Gastroesophageal sphincter (tissue), 3 donors: ENCODE measurements around the gene ZBTB17.

ENCODE experiments used
- POLR2A ChIP-seq, 2 donors: fragments of 450-650 bp; IDR thresholded peaks; one replicate each; pipeline ENCODE4 v1.6.1; 2017; ENCODE audit warnings: antibody characterized with exemption in 2 of 2, mild to moderate bottlenecking in 2 of 2, moderate library complexity in 1 of 2
- TF ChIP-seq, protein P1 (sequence below), 4 experiments: fragments of 200-600 bp in 2 of 4; fragments of 450-650 bp in 2 of 4; sonication (generic) in 1 of 4; IDR thresholded peaks; one replicate each; pipeline ENCODE4 v1.5.1; 2017 to 2019; ENCODE audit warnings: antibody characterized with exemption in 4 of 4, mild to moderate bottlenecking in 2 of 4, moderate library complexity in 2 of 4

DNA sequence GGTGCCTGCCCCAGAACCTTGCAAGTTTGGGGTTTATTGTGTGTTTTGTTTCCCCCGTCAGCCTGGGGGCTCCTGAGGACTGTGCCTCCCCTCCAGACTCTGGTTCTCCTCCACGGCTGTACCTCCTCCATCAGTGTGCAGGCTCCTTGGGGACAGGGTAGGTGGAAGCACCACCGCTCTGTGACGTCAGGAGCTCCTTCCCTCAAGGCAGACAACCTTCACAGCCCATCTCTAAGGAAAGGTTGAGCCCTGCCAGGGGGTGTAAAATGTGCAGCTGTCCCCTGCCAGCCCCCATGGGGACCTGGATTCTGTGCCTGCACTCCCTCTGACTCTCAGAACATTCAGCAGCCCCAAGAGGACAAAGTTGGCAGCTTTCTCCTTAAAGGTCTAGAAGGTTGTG lies 42.4 kb upstream of the ZBTB17 start:
- no peak for TF ChIP-seq POLR2A (IDR thresholded peaks at IDR 0.05)
- TF ChIP-seq, protein P1, sequence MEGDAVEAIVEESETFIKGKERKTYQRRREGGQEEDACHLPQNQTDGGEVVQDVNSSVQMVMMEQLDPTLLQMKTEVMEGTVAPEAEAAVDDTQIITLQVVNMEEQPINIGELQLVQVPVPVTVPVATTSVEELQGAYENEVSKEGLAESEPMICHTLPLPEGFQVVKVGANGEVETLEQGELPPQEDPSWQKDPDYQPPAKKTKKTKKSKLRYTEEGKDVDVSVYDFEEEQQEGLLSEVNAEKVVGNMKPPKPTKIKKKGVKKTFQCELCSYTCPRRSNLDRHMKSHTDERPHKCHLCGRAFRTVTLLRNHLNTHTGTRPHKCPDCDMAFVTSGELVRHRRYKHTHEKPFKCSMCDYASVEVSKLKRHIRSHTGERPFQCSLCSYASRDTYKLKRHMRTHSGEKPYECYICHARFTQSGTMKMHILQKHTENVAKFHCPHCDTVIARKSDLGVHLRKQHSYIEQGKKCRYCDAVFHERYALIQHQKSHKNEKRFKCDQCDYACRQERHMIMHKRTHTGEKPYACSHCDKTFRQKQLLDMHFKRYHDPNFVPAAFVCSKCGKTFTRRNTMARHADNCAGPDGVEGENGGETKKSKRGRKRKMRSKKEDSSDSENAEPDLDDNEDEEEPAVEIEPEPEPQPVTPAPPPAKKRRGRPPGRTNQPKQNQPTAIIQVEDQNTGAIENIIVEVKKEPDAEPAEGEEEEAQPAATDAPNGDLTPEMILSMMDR (IDR thresholded peaks at IDR 0.05), result no peak
